Mesothelial cell of epicardium (in vitro differentiated cells): ENCODE measurements around the gene ERI2. TPM values are rescaled to one million over a fixed set of nuclear protein-coding genes. Genes with fewer than 3 reads are reported as not detected.

Experiments used
- DNase-seq, 2 experiments: peaks; one replicate each; pipeline ENCODE4 v3.0.0; 2021; ENCODE audit warnings: low spot score in 2 of 2; ENCODE audit not compliant: unreplicated experiment in 2 of 2
- H3K27ac Mint-ChIP-seq: 2 replicates; pipeline ENCODE4 v1.8.0; 2021; ENCODE audit warnings: mixed read lengths
- H3K27me3 Mint-ChIP-seq: 2 replicates; pipeline ENCODE4 v1.8.0; 2021; ENCODE audit warnings: low read depth, mixed read lengths
- H3K36me3 Mint-ChIP-seq: 2 replicates; pipeline ENCODE4 v1.8.0; 2021; ENCODE audit warnings: mixed read lengths
- H3K4me1 Mint-ChIP-seq: 2 replicates; pipeline ENCODE4 v1.8.0; 2021; ENCODE audit warnings: mixed read lengths
- H3K4me3 Mint-ChIP-seq: 2 replicates; pipeline ENCODE4 v1.8.0; 2021; ENCODE audit warnings: mild to moderate bottlenecking, moderate library complexity, mixed read lengths
- H3K9me3 Mint-ChIP-seq: 2 replicates; pipeline ENCODE4 v1.8.0; 2021; ENCODE audit warnings: mixed read lengths
- CTCF ChIP-seq: fragments of 200-600 bp; sonication (generic); IDR thresholded peaks from one replicate; pipeline ENCODE4 v1.5.0; 2021; ENCODE audit warnings: antibody characterized with exemption; ENCODE audit not compliant: unreplicated experiment
- total RNA-seq: library from RNA; stranded (reverse); gene quantifications from 3 replicates; pipeline ENCODE4 v1.2.1, GENCODE V29; 2021

Gene ERI2
- total RNA-seq, 1 donor from 2014 or later = 18.9 TPM

DNA sequence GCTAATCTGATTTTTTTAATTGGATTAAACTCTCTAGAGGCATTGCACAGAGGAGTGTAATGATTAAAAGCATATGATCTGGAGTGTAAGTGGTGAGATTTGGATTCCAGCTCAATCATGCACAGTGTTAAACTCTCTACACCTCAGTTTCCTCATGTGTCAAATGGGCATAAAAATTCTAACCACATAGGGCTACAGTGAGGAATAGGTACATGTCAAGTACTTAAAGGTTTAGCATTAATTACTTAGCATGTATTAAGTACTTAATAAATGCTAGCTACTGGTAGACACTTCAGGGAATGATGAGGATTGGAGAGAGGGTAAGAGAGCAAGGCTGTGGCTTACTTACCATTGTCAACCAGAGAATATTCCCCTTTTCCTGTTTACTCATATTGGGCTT is 17.1 kb downstream of the ERI2 start:
- H3K27ac Mint-ChIP-seq = no peak overlapping the region
- H3K36me3 Mint-ChIP-seq = no peaks in the 10 kb centered on the region
- no peak for TF ChIP-seq CTCF
- no peaks in the 10 kb centered on the region for H3K27me3 Mint-ChIP-seq
- H3K4me1 Mint-ChIP-seq = no peaks in the 10 kb centered on the region
- no peak overlapping the region for H3K4me3 Mint-ChIP-seq
- no peaks in the 10 kb centered on the region for H3K9me3 Mint-ChIP-seq
- DNase-seq = no peak

- Mint-ChIP-seq H3K27me3 (no peaks in the 10 kb centered on the region), H3K27ac (no peak overlapping the region), H3K36me3 (peaks cover 6% of the 10 kb centered on the region), H3K9me3 (no peaks in the 10 kb centered on the region), H3K4me1 (no peaks in the 10 kb centered on the region), H3K4me3 (no peak overlapping the region)
- TF ChIP-seq CTCF = no peak
- no peak for DNase-seq
These were observed 22.1 kb downstream of the ERI2 start for GRCh38 chr16:20784204-20784603.

- H3K27me3 Mint-ChIP-seq = no peaks in the 10 kb centered on the region
- no peak overlapping the region for H3K27ac Mint-ChIP-seq
- H3K4me3 Mint-ChIP-seq = no peak overlapping the region
- no peak for DNase-seq
- no peak for TF ChIP-seq CTCF
- H3K36me3 Mint-ChIP-seq = peaks cover 9% of the 10 kb centered on the region
- peaks cover 2% of the 10 kb centered on the region for H3K4me1 Mint-ChIP-seq
- H3K9me3 Mint-ChIP-seq = no peaks in the 10 kb centered on the region
These were observed 23.8 kb downstream of the ERI2 start for GRCh38 chr16:20782470-20782869.

DNA sequence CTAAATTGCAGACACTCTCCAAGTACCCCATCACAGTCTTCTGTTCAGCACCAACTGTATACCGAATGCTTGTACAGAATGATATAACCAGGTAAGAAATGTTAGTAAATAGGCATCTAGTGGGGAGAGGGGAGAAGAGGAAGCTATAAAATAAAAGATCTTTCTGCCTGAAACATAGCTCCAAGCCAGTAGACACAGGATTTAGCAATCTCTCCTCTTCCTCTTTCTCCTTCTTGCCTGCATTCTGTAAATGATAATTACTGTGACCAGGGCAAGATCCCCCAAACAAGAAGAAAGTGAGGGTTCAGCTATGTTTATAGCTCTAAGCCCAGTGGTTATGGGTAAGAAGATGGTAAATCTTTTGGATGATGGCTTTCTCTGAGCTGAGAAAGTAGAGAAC is 24.6 kb downstream of the ERI2 start:
- Mint-ChIP-seq H3K36me3 (peaks cover 11% of the 10 kb centered on the region), H3K27me3 (no peaks in the 10 kb centered on the region), H3K4me3 (no peak overlapping the region), H3K27ac (no peak overlapping the region), H3K9me3 (no peaks in the 10 kb centered on the region), H3K4me1 (peaks cover 7% of the 10 kb centered on the region)
- no peak for DNase-seq
- TF ChIP-seq CTCF = no peak

DNA sequence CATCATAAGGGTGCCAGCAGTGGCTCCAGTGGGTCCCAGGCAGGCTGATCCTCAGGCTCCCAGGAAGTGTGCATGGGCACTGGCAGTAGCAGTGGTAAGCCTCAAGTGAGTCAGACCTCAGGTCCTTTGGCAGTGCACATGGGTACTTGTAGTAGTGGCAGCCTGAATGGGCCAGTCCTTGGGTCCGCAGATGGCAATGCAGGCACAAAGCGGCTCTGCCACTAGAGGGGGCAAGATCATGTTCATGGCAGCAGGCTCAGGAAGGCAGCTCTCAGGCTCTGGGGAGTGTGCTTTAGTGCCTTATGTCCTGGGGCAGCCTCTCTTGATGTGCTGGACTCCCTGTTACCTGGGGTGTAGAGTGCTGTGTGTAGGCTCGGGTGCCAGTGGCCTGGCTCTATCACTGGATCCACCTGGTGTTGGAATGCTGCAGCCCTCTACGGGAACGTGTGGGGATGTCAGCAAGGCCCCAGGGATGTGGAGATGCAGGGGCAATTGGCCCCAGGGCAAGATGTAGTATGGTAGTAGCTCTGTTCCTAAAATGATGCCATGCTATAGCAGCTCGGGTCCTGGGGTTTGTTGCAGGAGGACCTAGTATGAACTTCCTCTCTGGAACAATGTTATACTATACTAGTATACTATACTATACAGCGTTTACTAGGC is 31.4 kb downstream of the ERI2 start:
- peak; percentile 35 for TF ChIP-seq CTCF
- H3K27me3 Mint-ChIP-seq = no peaks in the 10 kb centered on the region
- no peak overlapping the region for H3K27ac Mint-ChIP-seq
- peaks cover 19% of the 10 kb centered on the region for H3K9me3 Mint-ChIP-seq
- peaks cover 34% of the 10 kb centered on the region for H3K36me3 Mint-ChIP-seq
- H3K4me1 Mint-ChIP-seq = peaks cover 9% of the 10 kb centered on the region
- no peak for DNase-seq
- H3K4me3 Mint-ChIP-seq = no peak overlapping the region

DNA sequence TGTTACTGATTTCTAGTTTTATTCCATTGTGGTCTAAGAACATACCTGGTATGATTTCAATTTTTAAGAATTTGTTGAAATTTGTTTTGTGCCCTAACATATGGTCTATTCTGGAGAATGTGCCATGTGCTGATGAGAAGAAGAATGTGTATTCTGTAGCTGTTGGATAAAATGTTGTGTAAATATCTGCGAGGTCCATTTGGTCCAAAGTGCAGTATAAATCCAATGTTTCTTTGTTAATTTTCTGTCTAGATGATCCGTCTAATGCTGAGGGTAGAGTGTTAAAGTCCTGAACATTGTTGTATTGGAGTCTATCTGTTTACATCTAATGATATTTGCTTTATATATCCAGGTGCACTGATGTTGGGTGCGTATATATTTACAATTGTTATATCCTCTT is 32.6 kb downstream of the ERI2 start:
- no peak overlapping the region for H3K4me3 Mint-ChIP-seq
- no peak overlapping the region for H3K27ac Mint-ChIP-seq
- TF ChIP-seq CTCF = no peak
- DNase-seq = no peak
- H3K27me3 Mint-ChIP-seq = no peaks in the 10 kb centered on the region
- H3K4me1 Mint-ChIP-seq = peaks cover 9% of the 10 kb centered on the region
- H3K36me3 Mint-ChIP-seq = peaks cover 34% of the 10 kb centered on the region
- peaks cover 19% of the 10 kb centered on the region for H3K9me3 Mint-ChIP-seq
